K562 treated with DMSO at 1 percent for 4 hours (cell line): ENCODE data around the gene VIPAS39. TPM values are rescaled to one million over a fixed set of nuclear protein-coding genes. Genes with fewer than 3 reads are reported as not detected.

Experiments
- total RNA-seq: library from RNA; unstranded; fragments of 300-600 nt; gene quantifications from 2 replicates; pipeline ENCODE4 v1.2.3, GENCODE V29; 2022; ENCODE audit not compliant: insufficient read depth

VIPAS39 gene
- 7.0 and 7.4 TPM in 2 replicates for total RNA-seq

GRCh38 chr14:77457522-77458248, at the start of gene VIPAS39, which contains the start of gene AHSA1:
Gene VIPAS39, minus strand, starts transcription at chr14:77457601. Its CDS starts 3,499 bp downstream, at chr14:77454102.
Gene AHSA1, plus strand, starts transcription at chr14:77458093. Its CDS starts 97 bp downstream, at chr14:77458190.

GRCh38 chr14:77498120-77498979, 40.9 kb upstream of the VIPAS39 start, which contains the start of gene ISM2:
Gene ISM2, minus strand, starts transcription at chr14:77498816. Its CDS starts 23 bp downstream, at chr14:77498793.

GRCh38 chr14:77423423-77423822, 34.0 kb downstream of the VIPAS39 start, which contains the start of gene NOXRED1:
Gene NOXRED1, minus strand, starts transcription at chr14:77423523. Its CDS starts 634 bp downstream, at chr14:77422889.

GRCh38 chr14:77376771-77377501, 80.5 kb downstream of the VIPAS39 start, which contains the start of the genes SAMD15 and TMED8:
Gene SAMD15, plus strand, starts transcription at chr14:77377379. Its CDS starts 40 bp downstream, at chr14:77377419.
Gene TMED8, minus strand, starts transcription at chr14:77377094. Its CDS starts 41 bp downstream, at chr14:77377053.

Other genes starting within 250 kb of the VIPAS39 start
- not detected in 2 replicates for gene NGB, start 186.4 kb downstream of the VIPAS39 start, total RNA-seq
- 7.2 and 14.4 TPM in 2 replicates for gene POMT2, start 136.7 kb downstream of the VIPAS39 start, total RNA-seq
- gene GSTZ1, start 136.6 kb downstream of the VIPAS39 start, total RNA-seq, result 19.1 and 24.9 TPM in 2 replicates
- 4.8 and 5.7 TPM in 2 replicates for gene TMED8, start 80.5 kb downstream of the VIPAS39 start, total RNA-seq
- gene SAMD15, start 80.2 kb downstream of the VIPAS39 start, total RNA-seq, result not detected in 2 replicates
- 0.38 TPM in 1 of 2 replicates, not detected in the other for gene NOXRED1, start 34.1 kb downstream of the VIPAS39 start, total RNA-seq
- gene AHSA1, start 492 bp upstream of the VIPAS39 start, total RNA-seq, result 91.9 and 101 TPM in 2 replicates
- gene ISM2, start 41.2 kb upstream of the VIPAS39 start, total RNA-seq, result not detected in 2 replicates
- 10.4 and 12.2 TPM in 2 replicates for gene SPTLC2, start 159.0 kb upstream of the VIPAS39 start, total RNA-seq